ENCODE data around the gene ACACA. TPM values are rescaled to one million over a fixed set of nuclear protein-coding genes. Genes with fewer than 3 reads are reported as not detected.

Gene ACACA
- total and polyA plus RNA-seq, 2 donors (not counting 3 experiments of a cell fraction or from before 2014, with no cell fraction given), result 55.3 to 124 TPM

DNA sequence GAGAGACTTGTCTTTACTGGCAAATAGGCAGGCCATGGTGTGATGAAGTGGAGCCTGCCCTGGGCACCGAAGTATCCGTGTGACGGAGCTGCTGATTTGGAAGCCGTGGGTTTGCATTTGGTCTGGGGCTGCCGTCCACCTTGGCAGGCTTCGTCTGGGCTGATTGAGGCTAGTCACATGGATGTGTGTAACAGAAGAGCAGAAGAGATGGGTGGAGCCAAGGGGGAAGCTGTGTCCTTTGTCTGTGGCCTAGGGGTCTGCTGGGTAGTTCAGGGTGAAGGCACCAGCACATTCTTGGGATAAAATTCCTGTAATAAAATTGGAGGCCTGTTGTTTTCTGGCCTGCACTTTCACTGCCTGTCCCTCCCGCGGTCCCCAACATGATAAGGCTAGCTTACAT, 351.7 kb downstream of the ACACA start:
- Histone ChIP-seq H3K9me3 (replicated peaks; ENCODE audit: control insufficient read depth, insufficient read depth, low read length) (no peaks in the 10 kb centered on the region), H3K4me2 (ENCODE audit: insufficient read depth, low read length) (no peak overlapping the region), H4K20me1 (replicated peaks; ENCODE audit: control insufficient read depth, extremely low read depth, insufficient read depth, low read length) (no peaks in the 10 kb centered on the region), H3K9me1 (replicated peaks; ENCODE audit: control insufficient read depth, extremely low read depth, insufficient read depth, low read length) (no peaks in the 10 kb centered on the region), H3K9ac (replicated peaks; ENCODE audit: extremely low read depth, insufficient read depth, low read length) (no peak overlapping the region), H3K36me3 (ENCODE audit: control insufficient read depth in 2 of 2, extremely low read depth in 1 of 2, insufficient read depth in 2 of 2, low read length in 2 of 2) (peaks cover 0 to 5% of the 10 kb centered on the region in 2 experiments), H3K27me3 (ENCODE audit: control insufficient read depth in 2 of 2, insufficient read depth in 2 of 2, low read length in 2 of 2) (no peaks in the 10 kb centered on the region), H2AFZ (ENCODE audit: low read depth, low read length) (no peak overlapping the region), H3K79me2 (ENCODE audit: control insufficient read depth, insufficient read depth, low read length) (no peaks in the 10 kb centered on the region), H3K4me1 (ENCODE audit: control insufficient read depth, extremely low read depth, insufficient read depth, low read length) (no peaks in the 10 kb centered on the region), H3K27ac (ENCODE audit: insufficient read depth, low read depth, low read length) (no peak overlapping the region), H3K4me3 (replicated peaks in 1 of 3; ENCODE audit: insufficient read depth in 1 of 3, low read depth in 1 of 3, low read length in 3 of 3) (no peak overlapping the region)
- dilution Hi-C loops (cut with MboI; ENCODE audit: extremely low pct_ligation_motif_present, low sequenced_read_pairs), result loop anchor here (25.0 kb wide), 1 partner anchor 393 kb away; no protein-coding TSS in a partner anchor
- TF ChIP-seq, protein P1, sequence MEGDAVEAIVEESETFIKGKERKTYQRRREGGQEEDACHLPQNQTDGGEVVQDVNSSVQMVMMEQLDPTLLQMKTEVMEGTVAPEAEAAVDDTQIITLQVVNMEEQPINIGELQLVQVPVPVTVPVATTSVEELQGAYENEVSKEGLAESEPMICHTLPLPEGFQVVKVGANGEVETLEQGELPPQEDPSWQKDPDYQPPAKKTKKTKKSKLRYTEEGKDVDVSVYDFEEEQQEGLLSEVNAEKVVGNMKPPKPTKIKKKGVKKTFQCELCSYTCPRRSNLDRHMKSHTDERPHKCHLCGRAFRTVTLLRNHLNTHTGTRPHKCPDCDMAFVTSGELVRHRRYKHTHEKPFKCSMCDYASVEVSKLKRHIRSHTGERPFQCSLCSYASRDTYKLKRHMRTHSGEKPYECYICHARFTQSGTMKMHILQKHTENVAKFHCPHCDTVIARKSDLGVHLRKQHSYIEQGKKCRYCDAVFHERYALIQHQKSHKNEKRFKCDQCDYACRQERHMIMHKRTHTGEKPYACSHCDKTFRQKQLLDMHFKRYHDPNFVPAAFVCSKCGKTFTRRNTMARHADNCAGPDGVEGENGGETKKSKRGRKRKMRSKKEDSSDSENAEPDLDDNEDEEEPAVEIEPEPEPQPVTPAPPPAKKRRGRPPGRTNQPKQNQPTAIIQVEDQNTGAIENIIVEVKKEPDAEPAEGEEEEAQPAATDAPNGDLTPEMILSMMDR (IDR thresholded peaks at IDR 0.05; ENCODE audit: extremely low read depth in 1 of 2, insufficient read depth in 1 of 2, low read depth in 1 of 2, low read length in 2 of 2), result no peak
- no peak for TF ChIP-seq MYC (IDR thresholded peaks at IDR 0.05; ENCODE audit: low read depth, low read length)
- no peak for TF ChIP-seq FOS (IDR thresholded peaks at IDR 0.05; ENCODE audit: borderline replicate concordance, insufficient read depth, low read length)
- TF ChIP-seq POLR2A (IDR thresholded peaks at IDR 0.05; ENCODE audit: low read depth, low read length), result no peak
- no peak for TF ChIP-seq JUN (IDR thresholded peaks at IDR 0.05; ENCODE audit: borderline replicate concordance, insufficient read depth, insufficient read length, low read depth)
- TF ChIP-seq, protein P2, sequence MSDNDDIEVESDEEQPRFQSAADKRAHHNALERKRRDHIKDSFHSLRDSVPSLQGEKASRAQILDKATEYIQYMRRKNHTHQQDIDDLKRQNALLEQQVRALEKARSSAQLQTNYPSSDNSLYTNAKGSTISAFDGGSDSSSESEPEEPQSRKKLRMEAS (IDR thresholded peaks at IDR 0.05; ENCODE audit: insufficient read depth, insufficient read length), result no peak
- TF ChIP-seq EZH2 (IDR thresholded peaks at IDR 0.05; ENCODE audit: borderline replicate concordance, low read depth, low read length, severe bottlenecking), result no peak
- TF ChIP-seq GATA2 (IDR thresholded peaks at IDR 0.05; ENCODE audit: insufficient read depth, insufficient read length, low read depth, low read length), result no peak
- intact Hi-C loops (cut with micrococcal nuclease), result no loop called here
- ChIA-PET POLR2A (no interaction called here), CTCF (interaction anchor here (1.1 to 2.0 kb wide), 4 partner anchors 9 to 427 kb away, joined by 3 to 7 read pairs (median 4); no protein-coding TSS in a partner anchor)
- no TSS peak for BruUV-seq (replicated peaks)
- DNase-seq (ENCODE audit: low read depth, low spot score) (no peak), FAIRE-seq (no peak)

Measured in endothelial cell of umbilical vein (primary cell).